A673 (cell line): ENCODE data around the gene BIVM.

Source experiments
- EZH2 ChIP-seq: fragments of 200-600 bp; sonication (generic); IDR thresholded peaks from 2 replicates; pipeline ENCODE4 v1.6.1; 2017; ENCODE audit warnings: borderline replicate concordance, low read depth, mild to moderate bottlenecking, mixed read lengths, antibody characterized with exemption, low read length; ENCODE audit not compliant: poor library complexity, severe bottlenecking
- TF ChIP-seq, protein P1 (sequence below): fragments of 300-800, 200-600 bp; sonication (generic); conservative IDR thresholded peaks from 2 replicates; pipeline ENCODE4 v1.5.1; 2017; ENCODE audit warnings: low read depth, mild to moderate bottlenecking, antibody characterized with exemption, low read length, moderate library complexity, mixed read lengths

GRCh38 chr13:102807699-102808098 lies 8.8 kb downstream of the BIVM start:
- TF ChIP-seq, protein P1, sequence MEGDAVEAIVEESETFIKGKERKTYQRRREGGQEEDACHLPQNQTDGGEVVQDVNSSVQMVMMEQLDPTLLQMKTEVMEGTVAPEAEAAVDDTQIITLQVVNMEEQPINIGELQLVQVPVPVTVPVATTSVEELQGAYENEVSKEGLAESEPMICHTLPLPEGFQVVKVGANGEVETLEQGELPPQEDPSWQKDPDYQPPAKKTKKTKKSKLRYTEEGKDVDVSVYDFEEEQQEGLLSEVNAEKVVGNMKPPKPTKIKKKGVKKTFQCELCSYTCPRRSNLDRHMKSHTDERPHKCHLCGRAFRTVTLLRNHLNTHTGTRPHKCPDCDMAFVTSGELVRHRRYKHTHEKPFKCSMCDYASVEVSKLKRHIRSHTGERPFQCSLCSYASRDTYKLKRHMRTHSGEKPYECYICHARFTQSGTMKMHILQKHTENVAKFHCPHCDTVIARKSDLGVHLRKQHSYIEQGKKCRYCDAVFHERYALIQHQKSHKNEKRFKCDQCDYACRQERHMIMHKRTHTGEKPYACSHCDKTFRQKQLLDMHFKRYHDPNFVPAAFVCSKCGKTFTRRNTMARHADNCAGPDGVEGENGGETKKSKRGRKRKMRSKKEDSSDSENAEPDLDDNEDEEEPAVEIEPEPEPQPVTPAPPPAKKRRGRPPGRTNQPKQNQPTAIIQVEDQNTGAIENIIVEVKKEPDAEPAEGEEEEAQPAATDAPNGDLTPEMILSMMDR = no peak
- TF ChIP-seq EZH2 = no peak
